HepG2 (cell line): ENCODE measurements around the gene EIF1. TPM values are rescaled to one million over a fixed set of nuclear protein-coding genes. Genes with fewer than 3 reads are reported as not detected.

Source experiments
- ELF3 ChIP-seq: IDR thresholded peaks from 2 replicates; pipeline ENCODE4 v1.6.1; 2016; ENCODE audit warnings: missing genetic modification reagents, missing compliant biosample characterization
- GABPB1 ChIP-seq: IDR thresholded peaks from 2 replicates; pipeline ENCODE4 v1.6.1; 2016; ENCODE audit warnings: mild to moderate bottlenecking, missing genetic modification reagents, moderate library complexity, missing compliant biosample characterization
- MTA3 ChIP-seq: sonication (generic); formaldehyde crosslinking; IDR thresholded peaks from 2 replicates; pipeline ENCODE4 v1.4.0; 2020; ENCODE audit warnings: missing genetic modification reagents
- PHF21A ChIP-seq: sonication (generic); formaldehyde crosslinking; IDR thresholded peaks from 2 replicates; pipeline ENCODE4 v1.5.0; 2020; ENCODE audit warnings: mild to moderate bottlenecking, missing genetic modification reagents
- SP5 ChIP-seq: IDR thresholded peaks from 2 replicates; pipeline ENCODE4 v1.6.1; 2016; ENCODE audit warnings: low read depth, borderline replicate concordance
- TBP ChIP-seq: sonication (generic); formaldehyde crosslinking; IDR thresholded peaks from 2 replicates; pipeline ENCODE4 v1.5.0; 2020; ENCODE audit warnings: missing genetic modification reagents
- TOPORS ChIP-seq: sonication (generic); formaldehyde crosslinking; IDR thresholded peaks from 2 replicates; pipeline ENCODE4 v1.8.0; 2023; ENCODE audit warnings: mild to moderate bottlenecking, missing genetic modification reagents
- ZNF256 ChIP-seq: sonication (generic); formaldehyde crosslinking; conservative IDR thresholded peaks from 2 replicates; pipeline ENCODE4 v1.4.0; 2020; ENCODE audit warnings: missing genetic modification reagents
- ZNF776 ChIP-seq: sonication (generic); formaldehyde crosslinking; IDR thresholded peaks from 2 replicates; pipeline ENCODE4 v1.4.0; 2020; ENCODE audit warnings: mild to moderate bottlenecking, missing genetic modification reagents
- ZNF850 ChIP-seq: sonication (generic); formaldehyde crosslinking; conservative IDR thresholded peaks from 2 replicates; pipeline ENCODE4 v1.9.0; 2021; ENCODE audit warnings: mild to moderate bottlenecking, missing genetic modification reagents
- polyA plus RNA-seq, 8 experiments: library from polyadenylated mRNA; depleted of rRNA in 3 of 8; stranded (reverse) in 7 of 8; unstranded in 1 of 8; fragments of >200 nt; fragmentation: Illumina TruSeq in 4 of 8; extraction: Trizol in 4 of 8; gene quantifications; 2 replicates each; pipeline versions ENCODE4 v1.2.1 to v1.2.3, GENCODE V29; 2011 to 2016; ENCODE audit warnings: low read depth in 4 of 8, missing spikeins in 1 of 8, mixed read lengths in 1 of 8; ENCODE audit not compliant: insufficient read depth in 1 of 8
- total RNA-seq, 5 experiments: library from RNA; depleted of rRNA; stranded (reverse); fragments of >200 nt; fragmentation: Illumina TruSeq; extraction: Trizol; gene quantifications; 2 replicates each; pipeline ENCODE4 v1.2.3, GENCODE V29; 2016; ENCODE audit warnings: low read depth in 1 of 5
- TF ChIP-seq, protein P1 (sequence below): sonication (generic); formaldehyde crosslinking; IDR thresholded peaks from 2 replicates; pipeline ENCODE4 v1.8.0; 2022; ENCODE audit warnings: missing genetic modification reagents, low read depth, mild to moderate bottlenecking, borderline replicate concordance
- TF ChIP-seq, protein P2 (sequence below): sonication (generic); formaldehyde crosslinking; IDR thresholded peaks from 2 replicates; pipeline ENCODE4 v1.4.0; 2020; ENCODE audit warnings: mild to moderate bottlenecking, missing genetic modification reagents
- TF ChIP-seq, protein P3 (sequence below): IDR thresholded peaks from 2 replicates; pipeline ENCODE4 v1.6.1; 2016
- TF ChIP-seq, protein P4 (sequence below): sonication (generic); formaldehyde crosslinking; IDR thresholded peaks from 2 replicates; pipeline ENCODE4 v1.4.0; 2020; ENCODE audit warnings: missing genetic modification reagents
- TF ChIP-seq, protein P5 (sequence below): sonication (generic); formaldehyde crosslinking; IDR thresholded peaks from 2 replicates; pipeline ENCODE4 v1.4.0; 2020; ENCODE audit warnings: missing genetic modification reagents, borderline replicate concordance
- TF ChIP-seq, protein P6 (sequence below): IDR thresholded peaks from 2 replicates; pipeline ENCODE4 v1.6.1; 2016; ENCODE audit warnings: missing genetic modification reagents, missing compliant biosample characterization

Gene EIF1
- total and polyA plus RNA-seq, 2 of the 13 experiments (the other 11 are each of a cell fraction or from before 2014, with no cell fraction given) = 147 to 517 TPM

DNA sequence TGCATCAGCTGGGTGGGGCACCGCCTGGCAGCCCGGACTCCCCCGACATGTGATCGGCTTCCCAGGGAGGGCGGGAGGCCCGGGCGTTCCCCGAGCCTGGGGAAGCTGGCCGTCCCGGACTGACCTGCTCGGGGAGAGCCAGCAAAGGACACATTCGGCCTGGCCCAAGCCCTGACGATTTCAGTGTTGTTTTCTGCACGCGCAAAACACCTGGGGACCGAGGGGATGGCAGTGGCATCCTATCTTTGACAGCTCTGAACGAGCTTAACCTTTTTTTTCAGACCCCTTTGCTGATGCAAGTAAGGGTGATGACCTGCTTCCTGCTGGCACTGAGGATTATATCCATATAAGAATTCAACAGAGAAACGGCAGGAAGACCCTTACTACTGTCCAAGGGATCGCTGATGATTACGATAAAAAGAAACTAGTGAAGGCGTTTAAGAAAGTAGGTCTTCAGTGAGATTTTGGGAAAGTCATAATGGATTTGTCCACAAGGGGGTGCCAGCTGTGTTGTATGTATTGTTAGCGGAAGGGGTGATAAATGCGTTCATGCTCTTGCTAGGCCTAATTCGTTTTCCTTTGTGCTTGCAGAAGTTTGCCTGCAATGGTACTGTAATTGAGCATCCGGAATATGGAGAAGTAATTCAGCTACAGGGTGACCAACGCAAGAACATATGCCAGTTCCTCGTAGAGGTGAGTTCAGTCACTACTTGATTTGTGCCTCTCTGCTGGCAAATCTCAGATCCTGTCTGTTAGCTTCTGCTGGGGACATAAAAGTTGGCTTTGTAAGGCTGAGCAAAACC, 1.0 kb downstream of the EIF1 start (continued):
- TF ChIP-seq GABPB1 = 0 out of 2 replicates have a peak, but pooled peaks have one; percentile 93
- TF ChIP-seq ELF3 (CRISPR knock-in tag) = peak; percentile 39; the same call in 1 of the 2 replicates
- TF ChIP-seq, protein P1, sequence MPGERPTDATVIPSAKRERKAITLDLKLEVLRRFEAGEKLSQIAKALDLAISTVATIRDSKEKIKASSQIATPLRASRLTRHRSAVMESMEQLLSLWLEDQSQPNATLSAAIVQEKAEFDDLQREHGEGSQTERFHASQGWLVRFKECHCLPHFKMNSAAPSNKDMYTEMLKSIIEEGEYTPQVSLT = no peak; the same call in 1 of the 2 replicates
- 0 out of 2 replicates have a peak, but pooled peaks have one; percentile 40 for TF ChIP-seq MTA3 (CRISPR knock-in tag)
- TF ChIP-seq, protein P2, sequence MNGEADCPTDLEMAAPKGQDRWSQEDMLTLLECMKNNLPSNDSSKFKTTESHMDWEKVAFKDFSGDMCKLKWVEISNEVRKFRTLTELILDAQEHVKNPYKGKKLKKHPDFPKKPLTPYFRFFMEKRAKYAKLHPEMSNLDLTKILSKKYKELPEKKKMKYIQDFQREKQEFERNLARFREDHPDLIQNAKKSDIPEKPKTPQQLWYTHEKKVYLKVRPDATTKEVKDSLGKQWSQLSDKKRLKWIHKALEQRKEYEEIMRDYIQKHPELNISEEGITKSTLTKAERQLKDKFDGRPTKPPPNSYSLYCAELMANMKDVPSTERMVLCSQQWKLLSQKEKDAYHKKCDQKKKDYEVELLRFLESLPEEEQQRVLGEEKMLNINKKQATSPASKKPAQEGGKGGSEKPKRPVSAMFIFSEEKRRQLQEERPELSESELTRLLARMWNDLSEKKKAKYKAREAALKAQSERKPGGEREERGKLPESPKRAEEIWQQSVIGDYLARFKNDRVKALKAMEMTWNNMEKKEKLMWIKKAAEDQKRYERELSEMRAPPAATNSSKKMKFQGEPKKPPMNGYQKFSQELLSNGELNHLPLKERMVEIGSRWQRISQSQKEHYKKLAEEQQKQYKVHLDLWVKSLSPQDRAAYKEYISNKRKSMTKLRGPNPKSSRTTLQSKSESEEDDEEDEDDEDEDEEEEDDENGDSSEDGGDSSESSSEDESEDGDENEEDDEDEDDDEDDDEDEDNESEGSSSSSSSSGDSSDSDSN (CRISPR knock-in tag) = no peak; the same call in 1 of the 2 replicates
- TF ChIP-seq, protein P3, sequence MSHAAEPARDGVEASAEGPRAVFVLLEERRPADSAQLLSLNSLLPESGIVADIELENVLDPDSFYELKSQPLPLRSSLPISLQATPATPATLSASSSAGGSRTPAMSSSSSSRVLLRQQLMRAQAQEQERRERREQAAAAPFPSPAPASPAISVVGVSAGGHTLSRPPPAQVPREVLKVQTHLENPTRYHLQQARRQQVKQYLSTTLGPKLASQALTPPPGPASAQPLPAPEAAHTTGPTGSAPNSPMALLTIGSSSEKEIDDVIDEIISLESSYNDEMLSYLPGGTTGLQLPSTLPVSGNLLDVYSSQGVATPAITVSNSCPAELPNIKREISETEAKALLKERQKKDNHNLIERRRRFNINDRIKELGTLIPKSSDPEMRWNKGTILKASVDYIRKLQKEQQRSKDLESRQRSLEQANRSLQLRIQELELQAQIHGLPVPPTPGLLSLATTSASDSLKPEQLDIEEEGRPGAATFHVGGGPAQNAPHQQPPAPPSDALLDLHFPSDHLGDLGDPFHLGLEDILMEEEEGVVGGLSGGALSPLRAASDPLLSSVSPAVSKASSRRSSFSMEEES (CRISPR knock-in tag) = peak; percentile 93; the same call in 1 of the 2 replicates
- no peak for TF ChIP-seq PHF21A
- TF ChIP-seq ZNF776 = 0 out of 2 replicates have a peak, but pooled peaks have one; percentile 21
- TF ChIP-seq, protein P4, sequence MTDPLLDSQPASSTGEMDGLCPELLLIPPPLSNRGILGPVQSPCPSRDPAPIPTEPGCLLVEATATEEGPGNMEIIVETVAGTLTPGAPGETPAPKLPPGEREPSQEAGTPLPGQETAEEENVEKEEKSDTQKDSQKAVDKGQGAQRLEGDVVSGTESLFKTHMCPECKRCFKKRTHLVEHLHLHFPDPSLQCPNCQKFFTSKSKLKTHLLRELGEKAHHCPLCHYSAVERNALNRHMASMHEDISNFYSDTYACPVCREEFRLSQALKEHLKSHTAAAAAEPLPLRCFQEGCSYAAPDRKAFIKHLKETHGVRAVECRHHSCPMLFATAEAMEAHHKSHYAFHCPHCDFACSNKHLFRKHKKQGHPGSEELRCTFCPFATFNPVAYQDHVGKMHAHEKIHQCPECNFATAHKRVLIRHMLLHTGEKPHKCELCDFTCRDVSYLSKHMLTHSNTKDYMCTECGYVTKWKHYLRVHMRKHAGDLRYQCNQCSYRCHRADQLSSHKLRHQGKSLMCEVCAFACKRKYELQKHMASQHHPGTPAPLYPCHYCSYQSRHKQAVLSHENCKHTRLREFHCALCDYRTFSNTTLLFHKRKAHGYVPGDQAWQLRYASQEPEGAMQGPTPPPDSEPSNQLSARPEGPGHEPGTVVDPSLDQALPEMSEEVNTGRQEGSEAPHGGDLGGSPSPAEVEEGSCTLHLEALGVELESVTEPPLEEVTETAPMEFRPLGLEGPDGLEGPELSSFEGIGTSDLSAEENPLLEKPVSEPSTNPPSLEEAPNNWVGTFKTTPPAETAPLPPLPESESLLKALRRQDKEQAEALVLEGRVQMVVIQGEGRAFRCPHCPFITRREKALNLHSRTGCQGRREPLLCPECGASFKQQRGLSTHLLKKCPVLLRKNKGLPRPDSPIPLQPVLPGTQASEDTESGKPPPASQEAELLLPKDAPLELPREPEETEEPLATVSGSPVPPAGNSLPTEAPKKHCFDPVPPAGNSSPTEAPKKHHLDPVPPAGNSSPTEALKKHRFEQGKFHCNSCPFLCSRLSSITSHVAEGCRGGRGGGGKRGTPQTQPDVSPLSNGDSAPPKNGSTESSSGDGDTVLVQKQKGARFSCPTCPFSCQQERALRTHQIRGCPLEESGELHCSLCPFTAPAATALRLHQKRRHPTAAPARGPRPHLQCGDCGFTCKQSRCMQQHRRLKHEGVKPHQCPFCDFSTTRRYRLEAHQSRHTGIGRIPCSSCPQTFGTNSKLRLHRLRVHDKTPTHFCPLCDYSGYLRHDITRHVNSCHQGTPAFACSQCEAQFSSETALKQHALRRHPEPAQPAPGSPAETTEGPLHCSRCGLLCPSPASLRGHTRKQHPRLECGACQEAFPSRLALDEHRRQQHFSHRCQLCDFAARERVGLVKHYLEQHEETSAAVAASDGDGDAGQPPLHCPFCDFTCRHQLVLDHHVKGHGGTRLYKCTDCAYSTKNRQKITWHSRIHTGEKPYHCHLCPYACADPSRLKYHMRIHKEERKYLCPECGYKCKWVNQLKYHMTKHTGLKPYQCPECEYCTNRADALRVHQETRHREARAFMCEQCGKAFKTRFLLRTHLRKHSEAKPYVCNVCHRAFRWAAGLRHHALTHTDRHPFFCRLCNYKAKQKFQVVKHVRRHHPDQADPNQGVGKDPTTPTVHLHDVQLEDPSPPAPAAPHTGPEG (CRISPR knock-in tag) = peak; percentile 63; the same call in 1 of the 2 replicates
- TF ChIP-seq, protein P5, sequence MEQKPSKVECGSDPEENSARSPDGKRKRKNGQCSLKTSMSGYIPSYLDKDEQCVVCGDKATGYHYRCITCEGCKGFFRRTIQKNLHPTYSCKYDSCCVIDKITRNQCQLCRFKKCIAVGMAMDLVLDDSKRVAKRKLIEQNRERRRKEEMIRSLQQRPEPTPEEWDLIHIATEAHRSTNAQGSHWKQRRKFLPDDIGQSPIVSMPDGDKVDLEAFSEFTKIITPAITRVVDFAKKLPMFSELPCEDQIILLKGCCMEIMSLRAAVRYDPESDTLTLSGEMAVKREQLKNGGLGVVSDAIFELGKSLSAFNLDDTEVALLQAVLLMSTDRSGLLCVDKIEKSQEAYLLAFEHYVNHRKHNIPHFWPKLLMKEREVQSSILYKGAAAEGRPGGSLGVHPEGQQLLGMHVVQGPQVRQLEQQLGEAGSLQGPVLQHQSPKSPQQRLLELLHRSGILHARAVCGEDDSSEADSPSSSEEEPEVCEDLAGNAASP = 0 out of 2 replicates have a peak, but pooled peaks have one; percentile 2
- 0 out of 2 replicates have a peak, but pooled peaks have one; percentile 35 for TF ChIP-seq TBP
- TF ChIP-seq, protein P6, sequence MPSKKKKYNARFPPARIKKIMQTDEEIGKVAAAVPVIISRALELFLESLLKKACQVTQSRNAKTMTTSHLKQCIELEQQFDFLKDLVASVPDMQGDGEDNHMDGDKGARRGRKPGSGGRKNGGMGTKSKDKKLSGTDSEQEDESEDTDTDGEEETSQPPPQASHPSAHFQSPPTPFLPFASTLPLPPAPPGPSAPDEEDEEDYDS (CRISPR knock-in tag) = no peak
- TF ChIP-seq ZNF256 (CRISPR knock-in tag) = 0 out of 2 replicates have a peak, but pooled peaks have one; percentile 40
- TF ChIP-seq TOPORS = 0 out of 2 replicates have a peak, but pooled peaks have one; percentile 48
- 0 out of 2 replicates have a peak, but pooled peaks have one; percentile 30 for TF ChIP-seq SP5 (CRISPR knock-in tag)
- 0 out of 2 replicates have a peak, but pooled peaks have one; percentile 15 for TF ChIP-seq ZNF850
